PC-3 (cell line): ENCODE data around the gene LPCAT1.

Experiments used
- EZH2 ChIP-seq: fragments of 300-600 bp; sonication (generic); IDR thresholded peaks from one replicate; pipeline ENCODE4 v1.6.1; 2017; ENCODE audit warnings: antibody characterized with exemption, mild to moderate bottlenecking, low read length; ENCODE audit not compliant: unreplicated experiment
- EZH2phosphoT487 ChIP-seq: fragments of 300-600 bp; sonication (generic); IDR thresholded peaks from 2 replicates; pipeline ENCODE4 v1.6.1; 2018; ENCODE audit warnings: mild to moderate bottlenecking, antibody characterized with exemption, low read length, borderline replicate concordance
- TF ChIP-seq, protein P1 (sequence below): fragments of 300-600 bp; sonication (generic); conservative IDR thresholded peaks from 2 replicates; pipeline ENCODE4 v1.5.1; 2017; ENCODE audit warnings: antibody characterized with exemption, low read depth, mild to moderate bottlenecking, low read length

GRCh38 chr5:1481266-1481958, 42.3 kb downstream of the LPCAT1 start:
- TF ChIP-seq, protein P1, sequence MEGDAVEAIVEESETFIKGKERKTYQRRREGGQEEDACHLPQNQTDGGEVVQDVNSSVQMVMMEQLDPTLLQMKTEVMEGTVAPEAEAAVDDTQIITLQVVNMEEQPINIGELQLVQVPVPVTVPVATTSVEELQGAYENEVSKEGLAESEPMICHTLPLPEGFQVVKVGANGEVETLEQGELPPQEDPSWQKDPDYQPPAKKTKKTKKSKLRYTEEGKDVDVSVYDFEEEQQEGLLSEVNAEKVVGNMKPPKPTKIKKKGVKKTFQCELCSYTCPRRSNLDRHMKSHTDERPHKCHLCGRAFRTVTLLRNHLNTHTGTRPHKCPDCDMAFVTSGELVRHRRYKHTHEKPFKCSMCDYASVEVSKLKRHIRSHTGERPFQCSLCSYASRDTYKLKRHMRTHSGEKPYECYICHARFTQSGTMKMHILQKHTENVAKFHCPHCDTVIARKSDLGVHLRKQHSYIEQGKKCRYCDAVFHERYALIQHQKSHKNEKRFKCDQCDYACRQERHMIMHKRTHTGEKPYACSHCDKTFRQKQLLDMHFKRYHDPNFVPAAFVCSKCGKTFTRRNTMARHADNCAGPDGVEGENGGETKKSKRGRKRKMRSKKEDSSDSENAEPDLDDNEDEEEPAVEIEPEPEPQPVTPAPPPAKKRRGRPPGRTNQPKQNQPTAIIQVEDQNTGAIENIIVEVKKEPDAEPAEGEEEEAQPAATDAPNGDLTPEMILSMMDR: no peak
- TF ChIP-seq EZH2: no peak
- TF ChIP-seq EZH2phosphoT487: no peak
